ENCODE results near the gene KRT7. TPM values are rescaled to one million over a fixed set of nuclear protein-coding genes. Genes with fewer than 3 reads are reported as not detected.

KRT7 gene
- total RNA-seq (2014; rRNA removed; shearing (Covaris generic); ENCODE audit: low replicate concordance): 163 and 302 TPM in 2 replicates

- no peak for DNase-seq
- Histone ChIP-seq H3K27me3 (no peaks in the 10 kb centered on the region), H3K4me3 (no peak within 1 kb of the TSS), H3K9me3 (no peaks in the 10 kb centered on the region), H3K36me3 (no peaks in the 10 kb centered on the region)
Measured at GRCh38 chr12:52232674-52233461, at the start of gene KRT7. Gene KRT7, plus strand, starts transcription at chr12:52233243. Its CDS starts 54 bp downstream, at chr12:52233297.

GRCh38 chr12:52183544-52183910 is 49.5 kb upstream of the KRT7 start:
- Histone ChIP-seq H3K4me3 (no peak overlapping the region), H3K9me3 (no peaks in the 10 kb centered on the region), H3K36me3 (peaks cover 93% of the 10 kb centered on the region), H3K27me3 (no peaks in the 10 kb centered on the region)
- DNase-seq: no peak

- Histone ChIP-seq H3K27me3 (no peaks in the 10 kb centered on the region), H3K9me3 (no peaks in the 10 kb centered on the region)
- DNase-seq: no peak
Measured at GRCh38 chr12:52183971-52184370, 49.1 kb upstream of the KRT7 start.

DNA sequence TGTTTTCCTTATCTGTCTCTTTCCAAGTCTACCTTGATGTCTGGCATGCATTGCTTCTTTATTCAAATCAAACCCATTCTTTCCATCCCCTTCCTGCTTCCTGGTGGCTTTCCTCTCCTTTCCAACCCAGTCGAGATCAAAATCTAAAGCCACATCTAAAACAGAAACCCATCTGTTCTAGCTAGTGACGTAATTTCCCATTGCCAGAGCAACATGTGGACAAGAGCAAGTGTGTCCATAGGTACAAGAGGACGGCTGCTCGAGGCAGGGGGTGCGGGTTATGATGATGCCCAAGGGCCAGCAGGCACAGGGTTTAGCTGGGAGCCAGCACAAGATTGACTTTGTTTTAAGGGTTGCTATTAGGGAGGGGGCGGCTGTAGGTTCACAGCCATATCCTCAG is 48.2 kb upstream of the KRT7 start:
- Histone ChIP-seq H3K4me3 (no peak overlapping the region), H3K27me3 (no peaks in the 10 kb centered on the region), H3K36me3 (peaks cover 87% of the 10 kb centered on the region), H3K9me3 (no peaks in the 10 kb centered on the region)
- DNase-seq: no peak

More at GRCh38 chr12:52183971-52184370, 49.1 kb upstream of the KRT7 start:
- Histone ChIP-seq H3K4me3 (no peak overlapping the region), H3K36me3 (peaks cover 93% of the 10 kb centered on the region)

- no peak overlapping the region for H3K4me3 ChIP-seq
- no peaks in the 10 kb centered on the region for H3K9me3 ChIP-seq
- H3K27me3 ChIP-seq: no peaks in the 10 kb centered on the region
- peaks cover 87% of the 10 kb centered on the region for H3K36me3 ChIP-seq
- DNase-seq: no peak
Measured at GRCh38 chr12:52185400-52185967, 47.6 kb upstream of the KRT7 start.

GRCh38 chr12:52186118-52186840 is 46.8 kb upstream of the KRT7 start:
- H3K9me3 ChIP-seq: no peaks in the 10 kb centered on the region
- DNase-seq: peak; percentile 76

DNA sequence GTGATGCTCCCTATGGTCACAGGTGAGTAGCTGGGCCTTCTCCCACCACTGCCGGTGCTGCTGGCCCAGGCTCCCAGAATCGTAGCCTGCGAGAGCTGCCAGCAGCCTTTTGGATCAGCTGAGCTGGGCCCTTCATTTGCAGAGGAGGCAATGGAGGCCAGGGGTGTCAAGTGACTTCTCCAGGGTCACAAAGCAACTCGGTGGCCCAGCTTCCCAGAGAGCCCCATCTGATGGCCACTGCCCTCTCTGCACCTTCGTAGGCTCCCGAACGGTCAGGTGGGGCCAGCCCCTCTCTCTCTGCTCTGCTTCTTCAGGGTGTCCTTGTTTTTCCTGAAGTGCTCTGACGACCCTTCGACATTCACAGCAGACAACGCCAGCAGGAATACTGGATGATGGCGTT is 45.8 kb upstream of the KRT7 start:
- no peak for DNase-seq
- Histone ChIP-seq H3K36me3 (peaks cover 72% of the 10 kb centered on the region), H3K4me3 (no peak overlapping the region), H3K27me3 (no peaks in the 10 kb centered on the region), H3K9me3 (no peaks in the 10 kb centered on the region)

More at GRCh38 chr12:52186118-52186840, 46.8 kb upstream of the KRT7 start:
- no peaks in the 10 kb centered on the region for H3K27me3 ChIP-seq
- peaks cover 80% of the 10 kb centered on the region for H3K36me3 ChIP-seq
- H3K4me3 ChIP-seq: no peak overlapping the region

DNA sequence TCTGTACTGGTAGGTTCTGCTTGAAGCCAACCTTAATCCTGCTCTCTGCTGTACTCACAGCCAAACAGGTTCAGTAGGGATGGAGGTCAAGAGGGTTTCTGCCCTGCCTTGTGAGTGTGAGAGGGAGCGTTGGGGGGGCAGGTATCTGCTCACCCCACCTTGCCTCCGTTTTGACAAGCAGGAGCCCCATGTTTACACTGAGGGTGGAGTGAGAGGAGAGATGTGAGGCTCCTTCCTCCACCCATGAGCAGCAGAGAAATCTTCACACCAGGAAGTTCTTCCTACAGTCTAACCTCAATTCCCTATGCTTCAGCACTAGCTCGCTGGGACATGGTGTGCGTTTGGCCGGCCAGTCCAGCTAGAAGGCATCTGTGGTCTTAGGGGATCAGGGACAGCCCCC is 45.4 kb upstream of the KRT7 start:
- peaks cover 67% of the 10 kb centered on the region for H3K36me3 ChIP-seq
- no peak for DNase-seq
- H3K9me3 ChIP-seq: no peaks in the 10 kb centered on the region
- no peak overlapping the region for H3K4me3 ChIP-seq
- H3K27me3 ChIP-seq: no peaks in the 10 kb centered on the region

- no peak for DNase-seq
- no peak overlapping the region for H3K4me3 ChIP-seq
- H3K36me3 ChIP-seq: peaks cover 57% of the 10 kb centered on the region
- no peaks in the 10 kb centered on the region for H3K27me3 ChIP-seq
- H3K9me3 ChIP-seq: no peaks in the 10 kb centered on the region
Measured at GRCh38 chr12:52188658-52189057, 44.4 kb upstream of the KRT7 start.

GRCh38 chr12:52189376-52190174 is 43.5 kb upstream of the KRT7 start:
- H3K36me3 ChIP-seq: peaks cover 48% of the 10 kb centered on the region
- H3K4me3 ChIP-seq: peak overlapping the region; percentile 38
- H3K9me3 ChIP-seq: no peaks in the 10 kb centered on the region
- DNase-seq: peak; percentile 73
- H3K27me3 ChIP-seq: no peaks in the 10 kb centered on the region

DNA sequence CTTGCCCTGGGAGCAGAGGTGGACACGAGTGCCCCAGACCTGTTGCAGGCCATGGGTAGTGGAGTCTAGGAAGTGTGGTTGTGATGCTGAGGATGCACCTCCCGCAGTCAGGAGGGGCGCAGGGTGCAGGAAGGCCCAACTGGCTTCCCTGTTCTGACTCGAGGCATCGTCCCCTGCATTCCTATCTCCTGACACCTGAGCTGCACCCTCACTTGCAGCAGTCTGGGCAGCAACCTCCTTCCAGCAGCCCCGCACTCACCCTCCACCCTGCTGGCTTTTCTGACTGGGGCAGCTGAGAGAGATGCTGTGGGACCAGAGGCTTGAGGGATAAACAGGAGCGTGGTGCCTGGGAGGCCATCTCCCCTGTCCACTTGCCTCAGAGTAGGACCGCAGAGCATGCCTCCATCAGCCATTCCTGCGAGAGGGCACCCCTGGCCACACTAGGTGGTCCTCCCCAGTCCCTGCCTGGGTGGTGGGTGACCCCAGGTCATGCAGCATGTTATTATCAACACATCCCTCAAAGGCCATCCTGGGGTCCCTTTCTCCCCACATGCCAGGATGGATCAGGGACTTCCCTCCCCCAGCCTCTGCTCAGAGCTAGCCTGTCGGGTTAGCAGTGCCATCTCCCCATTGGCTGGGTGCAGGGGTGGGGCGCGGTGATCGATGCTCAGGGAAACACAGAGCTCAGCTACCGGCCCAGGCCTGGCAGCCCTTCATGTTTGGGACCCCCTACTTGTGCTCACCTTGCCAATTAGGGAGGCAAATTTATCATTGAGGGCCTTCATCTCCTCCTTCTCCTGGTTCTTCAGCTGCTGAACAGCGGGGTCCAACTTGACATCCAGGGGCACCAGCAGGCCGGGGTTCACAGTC is 41.9 kb upstream of the KRT7 start:
- peak; percentile 67 for DNase-seq
- Histone ChIP-seq H3K36me3 (peaks cover 34% of the 10 kb centered on the region), H3K4me3 (peak overlapping the region; percentile 38)

GRCh38 chr12:52191841-52192791 is 40.9 kb upstream of the KRT7 start, which contains the start of gene KRT80:
Gene KRT80, minus strand, starts transcription at chr12:52192014. Its CDS starts 112 bp downstream, at chr12:52191902.
- peaks cover 26% of the 10 kb centered on the region for H3K36me3 ChIP-seq
- H3K4me3 ChIP-seq: peak within 1 kb of the TSS; percentile 38
- no peaks in the 10 kb centered on the region for H3K9me3 ChIP-seq
- DNase-seq: peak; percentile 98
- H3K27me3 ChIP-seq: no peaks in the 10 kb centered on the region

More for the DNA sequence above, 41.9 kb upstream of the KRT7 start:
- no peaks in the 10 kb centered on the region for H3K9me3 ChIP-seq
- H3K27me3 ChIP-seq: no peaks in the 10 kb centered on the region

GRCh38 chr12:52193532-52193931 is 39.5 kb upstream of the KRT7 start:
- DNase-seq: no peak
- no peaks in the 10 kb centered on the region for H3K27me3 ChIP-seq
- no peak overlapping the region for H3K4me3 ChIP-seq
- H3K9me3 ChIP-seq: no peaks in the 10 kb centered on the region
- peaks cover 13% of the 10 kb centered on the region for H3K36me3 ChIP-seq

DNA sequence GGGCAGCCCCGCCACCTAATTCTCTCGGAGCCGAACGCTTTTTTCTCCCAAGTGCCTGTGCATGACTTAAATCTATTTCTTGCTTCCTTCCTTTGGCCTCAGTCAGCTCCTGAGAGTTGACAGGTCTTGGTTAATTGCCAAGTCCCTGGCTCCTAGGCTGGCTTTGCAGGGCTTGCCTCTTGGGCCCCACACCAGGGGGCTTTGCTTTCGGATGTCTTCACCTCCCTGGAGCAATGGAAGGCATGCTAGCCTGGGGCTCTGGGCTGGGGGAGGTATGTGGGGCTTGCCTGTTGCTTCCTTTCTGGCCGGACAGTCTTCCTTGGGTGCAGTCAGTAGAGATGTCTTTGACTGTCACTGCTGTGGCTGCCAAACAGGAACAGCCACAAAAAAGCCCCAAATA is 39.1 kb upstream of the KRT7 start:
- Histone ChIP-seq H3K36me3 (peaks cover 10% of the 10 kb centered on the region), H3K9me3 (no peaks in the 10 kb centered on the region), H3K4me3 (no peak overlapping the region), H3K27me3 (no peaks in the 10 kb centered on the region)
- peak; percentile 76 for DNase-seq

Data from MG63 (cell line).